GM21447 (cell line): Measurements from ENCODE around the gene ATOX1.
"Not testable (repeated sequence)": the region's sequence is repeated elsewhere in the genome, so short reads cannot be mapped to it uniquely, and the experiment has no call there.

Experiments
- ATAC-seq: cut with Tn5 transposase; IDR thresholded peaks from one replicate; pipeline ENCODE4 v1.9.1; 2021; ENCODE audit not compliant: unreplicated experiment

Gene ATOX1

GRCh38 chr5:151758430-151759241 is at the start of gene ATOX1:
ATOX1 (minus strand) TSS chr5:151758631; CDS start chr5:151758551, 80 bp downstream.
- peak; percentile 88 for ATAC-seq

- ATAC-seq, result no peak
Observed at GRCh38 chr5:151805414-151806223, 47.2 kb upstream of the ATOX1 start.

- ATAC-seq, result no peak
Observed at GRCh38 chr5:151800532-151800931, 42.1 kb upstream of the ATOX1 start.

- no peak for ATAC-seq
Observed at GRCh38 chr5:151799407-151799806, 41.0 kb upstream of the ATOX1 start.

- ATAC-seq, result no peak
Observed at GRCh38 chr5:151798674-151799073, 40.2 kb upstream of the ATOX1 start.

GRCh38 chr5:151795426-151795825 is 37.0 kb upstream of the ATOX1 start:
- ATAC-seq, result no peak

- ATAC-seq, result no peak
Observed at GRCh38 chr5:151793358-151793757, 34.9 kb upstream of the ATOX1 start.

- no peak for ATAC-seq
Observed at GRCh38 chr5:151787817-151788216, 29.4 kb upstream of the ATOX1 start.

GRCh38 chr5:151786468-151786867 is 28.0 kb upstream of the ATOX1 start:
- ATAC-seq, result no peak

GRCh38 chr5:151784141-151784540 is 25.7 kb upstream of the ATOX1 start:
- no peak for ATAC-seq

- ATAC-seq, result not testable (repeated sequence)
Observed at GRCh38 chr5:151783664-151784063, 25.2 kb upstream of the ATOX1 start.

GRCh38 chr5:151781201-151781600 is 22.8 kb upstream of the ATOX1 start:
- ATAC-seq, result no peak

GRCh38 chr5:151780348-151780747 is 21.9 kb upstream of the ATOX1 start:
- ATAC-seq, result no peak

- ATAC-seq, result no peak
Observed at GRCh38 chr5:151779531-151780125, 21.2 kb upstream of the ATOX1 start.

GRCh38 chr5:151775025-151775606 is 16.7 kb upstream of the ATOX1 start:
- ATAC-seq, result no peak

- ATAC-seq, result no peak
Observed at GRCh38 chr5:151773951-151774350, 15.5 kb upstream of the ATOX1 start.

- no peak for ATAC-seq
Observed at GRCh38 chr5:151772846-151773561, 14.6 kb upstream of the ATOX1 start.

GRCh38 chr5:151772029-151772845 is 13.8 kb upstream of the ATOX1 start:
- peak; percentile 11 for ATAC-seq

- peak; percentile 78 for ATAC-seq
Observed at GRCh38 chr5:151771259-151772028, 13.0 kb upstream of the ATOX1 start, which contains the start of gene G3BP1. G3BP1 (plus strand) TSS chr5:151771954; CDS start chr5:151786621, 14,667 bp downstream.
